ENCODE data around the gene SLC2A11.
"Not testable (repeated sequence)": the region's sequence is repeated elsewhere in the genome, so short reads cannot be mapped to it uniquely, and the experiment has no call there.

Gene SLC2A11

DNA sequence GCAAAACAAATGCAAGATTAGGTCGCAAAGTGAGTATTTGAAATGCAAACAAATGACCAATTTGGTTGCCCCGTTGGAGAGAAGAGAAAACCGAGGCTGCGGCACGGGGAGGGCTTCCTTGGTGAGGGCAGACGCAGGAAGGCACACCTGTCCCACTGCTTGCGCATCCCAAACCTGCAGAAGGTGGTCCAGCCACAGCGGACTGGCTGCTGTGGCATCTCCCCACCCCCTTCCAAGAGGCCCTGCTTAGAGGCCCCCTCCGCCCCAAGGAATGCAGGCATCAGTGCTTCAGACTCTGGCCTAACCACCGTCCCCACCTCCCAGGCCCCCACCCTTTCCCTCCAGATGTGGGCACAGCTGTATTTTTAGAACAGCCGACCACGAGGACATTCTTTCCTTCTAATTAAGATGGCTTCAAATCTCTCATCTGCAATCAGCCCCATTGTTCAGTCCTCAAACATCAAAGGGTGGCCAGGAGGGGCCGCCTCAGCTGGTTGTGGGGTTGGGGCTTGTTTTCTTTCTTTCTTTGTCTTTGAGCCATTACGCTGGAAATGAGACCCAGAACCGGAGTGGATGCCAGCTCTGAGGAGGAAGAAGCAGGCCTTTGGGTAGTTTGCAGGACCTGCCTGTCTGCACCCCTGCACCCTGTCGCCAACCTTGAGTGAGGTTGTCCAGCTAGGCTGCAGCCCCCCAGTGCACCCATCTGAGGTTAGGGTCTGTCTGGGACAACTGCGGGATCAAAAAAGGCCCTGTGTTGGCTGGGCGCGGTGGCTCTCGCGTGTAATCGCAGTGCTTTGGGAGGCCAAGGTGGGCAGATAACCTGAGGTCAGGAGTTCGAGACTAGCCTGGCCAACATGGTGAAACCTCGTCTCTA, 9.4 kb upstream of the SLC2A11 start:
- WGBS, 2 experiments (ENCODE audit: insufficient coverage in 2 of 2): 64 to 65% methylated on average over 17 of the region's 24 CpGs
- H3K9me3 ChIP-seq (ENCODE audit: control insufficient read depth, low read length): no peaks in the 10 kb centered on the region
- H3K4me1 ChIP-seq (ENCODE audit: control insufficient read depth, insufficient read depth, low read length, poor library complexity, severe bottlenecking): peaks cover 36% of the 10 kb centered on the region
- H3K4me3 ChIP-seq (ENCODE audit: extremely low read depth, insufficient read depth, low read length, poor library complexity, severe bottlenecking): no peak overlapping the region
- H3K27ac ChIP-seq (ENCODE audit: low read depth, low read length, severe bottlenecking): no peak overlapping the region
- no peaks in the 10 kb centered on the region for H3K36me3 ChIP-seq (ENCODE audit: control insufficient read depth, insufficient read depth, low read length)

DNA sequence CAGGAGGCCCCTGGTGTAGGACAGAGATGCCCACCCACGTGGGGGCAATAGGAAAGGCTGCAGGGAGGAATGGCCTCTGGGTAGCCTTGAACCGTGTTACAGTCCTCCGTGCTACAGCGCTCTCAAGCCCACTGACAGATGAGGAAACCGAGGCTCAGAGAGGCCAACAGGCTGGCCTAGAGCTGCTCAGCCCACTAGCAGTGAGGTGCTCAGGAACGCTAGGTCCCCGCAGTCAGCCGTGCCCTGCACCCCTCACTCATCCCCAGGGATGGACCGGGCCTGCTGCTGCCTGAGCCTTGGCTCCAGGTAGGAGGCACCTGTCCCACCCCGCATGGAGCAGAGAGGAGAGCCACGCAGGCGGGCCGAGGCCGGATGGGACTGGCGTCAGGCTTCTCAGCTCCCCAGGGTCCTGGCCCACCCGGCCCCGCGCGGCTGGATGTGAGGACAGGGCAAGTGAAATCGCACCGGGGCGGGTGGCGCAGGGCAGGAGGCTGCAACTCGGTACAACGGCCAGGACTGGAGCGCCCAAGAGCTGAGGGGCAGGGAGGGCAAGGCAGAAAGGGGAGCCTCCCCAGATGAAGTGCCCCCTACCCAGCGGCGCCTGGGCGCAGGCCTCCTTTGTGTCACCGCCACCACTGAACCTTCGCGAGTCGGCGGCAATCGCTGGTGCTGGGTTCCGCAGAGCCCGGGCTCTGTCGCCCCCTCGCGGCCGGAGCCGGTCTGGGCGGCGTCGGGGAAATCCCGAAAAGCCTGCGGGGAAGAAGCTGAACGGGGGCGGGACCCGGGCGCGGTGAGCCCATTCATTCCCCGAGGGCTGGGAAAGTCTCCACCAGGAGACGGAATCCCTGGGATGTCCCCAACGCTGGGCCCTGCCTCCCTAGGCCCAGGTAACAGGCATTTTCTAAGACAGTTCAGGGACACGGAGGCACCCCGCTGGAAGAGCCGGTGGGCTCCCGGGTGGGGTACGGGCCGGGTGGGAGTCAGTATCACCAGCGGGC, 8.4 kb upstream of the SLC2A11 start:
- H3K4me1 ChIP-seq (ENCODE audit: control insufficient read depth, insufficient read depth, low read length, poor library complexity, severe bottlenecking): peaks cover 34% of the 10 kb centered on the region
- H3K4me3 ChIP-seq (ENCODE audit: extremely low read depth, insufficient read depth, low read length, poor library complexity, severe bottlenecking): no peak overlapping the region
- H3K27ac ChIP-seq (ENCODE audit: low read depth, low read length, severe bottlenecking): no peak overlapping the region
- no peaks in the 10 kb centered on the region for H3K36me3 ChIP-seq (ENCODE audit: control insufficient read depth, insufficient read depth, low read length)
- 30 to 31% methylated on average over 53 to 54 of the region's 62 CpGs for WGBS, 2 experiments (ENCODE audit: insufficient coverage in 2 of 2)
- H3K9me3 ChIP-seq (ENCODE audit: control insufficient read depth, low read length): no peaks in the 10 kb centered on the region

DNA sequence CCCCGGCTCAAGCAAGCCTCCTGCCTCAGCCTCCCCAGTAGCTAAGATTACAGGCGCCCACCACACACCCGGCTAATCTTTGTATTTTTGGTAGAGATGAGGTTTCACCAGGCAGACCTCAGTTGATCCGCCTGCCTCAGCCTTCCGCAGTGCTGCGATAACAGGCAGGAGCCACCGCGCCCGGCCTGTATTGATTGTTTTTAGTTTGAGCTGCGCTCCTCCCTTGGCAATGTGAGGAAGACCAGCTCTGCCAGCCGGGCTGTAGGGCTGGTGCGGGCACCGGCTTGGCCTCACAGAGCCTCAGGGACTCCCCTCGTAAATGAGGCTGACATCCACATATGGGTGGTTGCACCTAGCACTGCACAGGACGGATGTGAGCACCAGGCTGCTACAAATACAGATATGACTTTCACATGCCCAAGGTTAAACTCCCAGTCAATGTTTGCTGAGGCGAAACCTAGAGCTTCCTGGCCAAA, 7.5 kb upstream of the SLC2A11 start:
- no peaks in the 10 kb centered on the region for H3K9me3 ChIP-seq (ENCODE audit: control insufficient read depth, low read length)
- no peaks in the 10 kb centered on the region for H3K36me3 ChIP-seq (ENCODE audit: control insufficient read depth, insufficient read depth, low read length)
- H3K4me1 ChIP-seq (ENCODE audit: control insufficient read depth, insufficient read depth, low read length, poor library complexity, severe bottlenecking): peaks cover 30% of the 10 kb centered on the region
- 86 to 91% methylated on average over 13 to 14 of the region's 16 CpGs for WGBS, 2 experiments (ENCODE audit: insufficient coverage in 2 of 2)
- no peak overlapping the region for H3K4me3 ChIP-seq (ENCODE audit: extremely low read depth, insufficient read depth, low read length, poor library complexity, severe bottlenecking)
- H3K27ac ChIP-seq (ENCODE audit: low read depth, low read length, severe bottlenecking): no peak overlapping the region

DNA sequence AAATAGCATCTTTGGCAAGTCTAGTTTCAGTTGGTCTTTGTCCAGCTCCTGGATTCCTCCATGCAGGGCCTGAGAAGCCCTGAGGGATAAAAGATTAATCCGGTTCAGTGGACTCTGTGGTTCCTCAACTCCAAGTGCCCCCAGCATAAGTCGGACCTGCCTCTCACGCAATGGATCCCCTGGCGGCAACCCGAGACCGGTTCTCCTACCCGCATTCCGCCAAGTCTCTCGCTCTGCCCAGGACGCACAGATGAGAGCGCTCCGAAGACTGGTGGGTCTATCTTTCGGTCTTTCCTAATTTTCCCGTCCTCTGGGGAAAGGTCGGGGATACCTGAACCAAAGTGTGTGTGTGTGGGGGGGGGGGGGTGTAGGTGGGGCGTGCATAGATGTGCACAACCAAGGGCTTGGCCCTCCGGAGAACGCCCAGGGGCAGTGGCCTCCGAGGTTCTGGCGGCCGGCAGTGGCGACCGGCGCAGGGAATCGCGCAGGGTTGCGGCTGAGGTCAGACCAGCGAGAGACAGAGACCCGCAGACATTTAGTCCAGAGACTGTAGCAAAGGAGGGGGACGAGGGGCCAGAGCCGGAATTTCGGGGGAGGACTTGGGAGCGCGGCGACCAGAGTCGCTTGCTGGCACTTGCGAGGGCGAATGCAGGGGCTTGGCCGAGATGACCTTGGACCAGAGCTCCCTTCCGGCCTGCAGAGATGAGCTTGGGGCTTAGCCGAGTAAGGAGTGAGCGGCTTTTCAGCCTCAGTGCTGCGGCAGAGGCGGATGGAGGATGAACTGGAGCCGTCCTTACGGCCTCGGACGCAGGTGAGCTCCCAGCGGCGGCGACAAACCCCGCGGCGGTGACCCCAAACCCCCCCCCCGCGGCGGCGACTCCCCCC, 712 bp upstream of the SLC2A11 start:
- 3% methylated on average over 40 to 44 of the region's 58 CpGs for WGBS, 2 experiments (ENCODE audit: insufficient coverage in 2 of 2)
- H3K4me1 ChIP-seq (ENCODE audit: control insufficient read depth, insufficient read depth, low read length, poor library complexity, severe bottlenecking): no peaks in the 10 kb centered on the region
- no peaks in the 10 kb centered on the region for H3K9me3 ChIP-seq (ENCODE audit: control insufficient read depth, low read length)
- H3K27ac ChIP-seq (ENCODE audit: low read depth, low read length, severe bottlenecking): peak overlapping the region; percentile 81
- no peaks in the 10 kb centered on the region for H3K36me3 ChIP-seq (ENCODE audit: control insufficient read depth, insufficient read depth, low read length)
- H3K4me3 ChIP-seq (ENCODE audit: extremely low read depth, insufficient read depth, low read length, poor library complexity, severe bottlenecking): peak overlapping the region; percentile 71

DNA sequence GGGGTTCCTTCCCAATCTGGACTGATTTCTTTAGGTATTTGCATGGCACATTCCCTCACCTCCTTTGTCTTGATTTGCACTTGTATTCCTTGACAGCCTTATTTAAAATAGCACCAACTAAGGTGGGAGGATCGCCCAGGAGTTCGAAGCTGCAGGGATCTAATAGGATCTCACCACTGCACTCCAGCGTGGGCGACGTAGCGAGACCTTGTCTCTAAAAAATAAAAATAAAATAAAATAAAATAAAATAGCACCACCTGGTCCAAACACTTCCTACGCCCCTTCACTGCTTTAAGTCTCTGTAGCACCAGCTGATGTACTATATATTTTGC, 775 bp downstream of the SLC2A11 start:
- H3K4me3 ChIP-seq (ENCODE audit: extremely low read depth, insufficient read depth, low read length, poor library complexity, severe bottlenecking): peak overlapping the region; percentile 71
- no peaks in the 10 kb centered on the region for H3K9me3 ChIP-seq (ENCODE audit: control insufficient read depth, low read length)
- no peak overlapping the region for H3K27ac ChIP-seq (ENCODE audit: low read depth, low read length, severe bottlenecking)
- 17% methylated on average over 2 of the region's 7 CpGs; no CpG with 5 or more reads in 1 of the 2 experiments for WGBS, 2 experiments (ENCODE audit: insufficient coverage in 2 of 2)
- no peaks in the 10 kb centered on the region for H3K36me3 ChIP-seq (ENCODE audit: control insufficient read depth, insufficient read depth, low read length)
- H3K4me1 ChIP-seq (ENCODE audit: control insufficient read depth, insufficient read depth, low read length, poor library complexity, severe bottlenecking): no peaks in the 10 kb centered on the region

DNA sequence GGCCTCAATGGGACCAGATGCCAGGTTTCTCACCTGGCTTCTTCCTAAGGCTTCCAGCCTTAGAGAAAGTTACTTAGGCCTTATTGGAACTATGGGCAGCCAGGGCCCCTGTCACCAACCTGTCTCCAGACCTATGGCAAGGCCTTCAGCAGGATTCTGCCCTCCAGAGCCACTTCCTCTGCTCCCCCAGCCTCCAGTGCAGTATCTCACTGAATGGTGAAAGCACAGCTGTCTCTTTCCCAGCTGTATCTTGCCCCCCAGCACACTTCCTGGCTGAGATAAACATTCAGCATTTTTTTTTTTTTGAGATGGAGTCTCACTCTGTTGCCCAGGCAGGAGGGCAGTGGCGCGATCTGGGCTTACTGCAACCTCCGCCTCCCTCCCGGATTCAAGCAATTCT, 1.5 kb downstream of the SLC2A11 start:
- H3K9me3 ChIP-seq (ENCODE audit: control insufficient read depth, low read length): no peaks in the 10 kb centered on the region
- H3K4me1 ChIP-seq (ENCODE audit: control insufficient read depth, insufficient read depth, low read length, poor library complexity, severe bottlenecking): no peaks in the 10 kb centered on the region
- H3K36me3 ChIP-seq (ENCODE audit: control insufficient read depth, insufficient read depth, low read length): no peaks in the 10 kb centered on the region
- no peak overlapping the region for H3K4me3 ChIP-seq (ENCODE audit: extremely low read depth, insufficient read depth, low read length, poor library complexity, severe bottlenecking)
- no peak overlapping the region for H3K27ac ChIP-seq (ENCODE audit: low read depth, low read length, severe bottlenecking)
- 97 to 100% methylated on average over 4 of the region's 4 CpGs for WGBS, 2 experiments (ENCODE audit: insufficient coverage in 2 of 2)

DNA sequence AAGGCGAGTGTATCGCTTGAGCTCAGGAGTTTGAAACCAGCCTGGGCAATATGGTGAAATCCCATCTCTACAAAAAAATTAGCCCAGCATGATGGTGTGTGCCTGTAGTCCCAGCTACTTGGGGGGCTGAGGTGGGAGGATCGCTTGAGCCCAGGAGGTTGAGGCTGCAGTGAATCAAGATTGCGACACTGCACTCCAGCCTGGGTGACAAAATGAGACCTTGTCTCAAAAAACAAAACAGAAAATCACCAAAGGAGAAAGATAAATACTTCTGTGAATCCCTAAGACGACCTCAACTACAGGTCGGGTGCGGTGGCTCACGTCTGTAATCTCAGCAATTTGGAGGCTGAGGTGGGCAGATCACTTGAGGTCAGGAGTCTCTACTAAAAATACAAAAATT, 2.5 kb downstream of the SLC2A11 start:
- not testable (repeated sequence) for H3K36me3 ChIP-seq (ENCODE audit: control insufficient read depth, insufficient read depth, low read length); H3K9me3 ChIP-seq (ENCODE audit: control insufficient read depth, low read length); H3K4me3 ChIP-seq (ENCODE audit: extremely low read depth, insufficient read depth, low read length, poor library complexity, severe bottlenecking); H3K27ac ChIP-seq (ENCODE audit: low read depth, low read length, severe bottlenecking); H3K4me1 ChIP-seq (ENCODE audit: control insufficient read depth, insufficient read depth, low read length, poor library complexity, severe bottlenecking)
- 82 to 96% methylated on average over 5 to 6 of the region's 8 CpGs for WGBS, 2 experiments (ENCODE audit: insufficient coverage in 2 of 2)

DNA sequence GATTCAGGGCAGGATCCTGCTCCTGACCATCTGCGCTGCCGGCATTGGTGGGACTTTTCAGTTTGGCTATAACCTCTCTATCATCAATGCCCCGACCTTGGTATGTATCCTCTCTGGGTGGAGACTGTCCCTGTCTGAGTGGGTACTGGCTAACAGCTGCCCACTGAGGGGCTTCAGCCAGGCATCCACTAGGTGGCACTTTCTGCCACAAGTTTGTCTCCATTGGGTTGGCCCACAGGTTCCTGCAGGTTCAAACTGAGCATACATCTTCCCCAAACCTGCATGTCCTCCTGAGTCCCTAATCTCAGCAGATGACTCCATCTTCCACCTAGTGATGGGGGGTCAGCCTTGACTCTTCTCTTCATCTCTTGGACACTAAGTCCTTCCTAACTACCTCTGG, 4.4 kb downstream of the SLC2A11 start:
- H3K4me1 ChIP-seq (ENCODE audit: control insufficient read depth, insufficient read depth, low read length, poor library complexity, severe bottlenecking): no peaks in the 10 kb centered on the region
- WGBS, 2 experiments (ENCODE audit: insufficient coverage in 2 of 2): 57 to 71% methylated on average over 1 of the region's 3 CpGs
- no peaks in the 10 kb centered on the region for H3K9me3 ChIP-seq (ENCODE audit: control insufficient read depth, low read length)
- no peak overlapping the region for H3K27ac ChIP-seq (ENCODE audit: low read depth, low read length, severe bottlenecking)
- H3K4me3 ChIP-seq (ENCODE audit: extremely low read depth, insufficient read depth, low read length, poor library complexity, severe bottlenecking): no peak overlapping the region
- H3K36me3 ChIP-seq (ENCODE audit: control insufficient read depth, insufficient read depth, low read length): no peaks in the 10 kb centered on the region

DNA sequence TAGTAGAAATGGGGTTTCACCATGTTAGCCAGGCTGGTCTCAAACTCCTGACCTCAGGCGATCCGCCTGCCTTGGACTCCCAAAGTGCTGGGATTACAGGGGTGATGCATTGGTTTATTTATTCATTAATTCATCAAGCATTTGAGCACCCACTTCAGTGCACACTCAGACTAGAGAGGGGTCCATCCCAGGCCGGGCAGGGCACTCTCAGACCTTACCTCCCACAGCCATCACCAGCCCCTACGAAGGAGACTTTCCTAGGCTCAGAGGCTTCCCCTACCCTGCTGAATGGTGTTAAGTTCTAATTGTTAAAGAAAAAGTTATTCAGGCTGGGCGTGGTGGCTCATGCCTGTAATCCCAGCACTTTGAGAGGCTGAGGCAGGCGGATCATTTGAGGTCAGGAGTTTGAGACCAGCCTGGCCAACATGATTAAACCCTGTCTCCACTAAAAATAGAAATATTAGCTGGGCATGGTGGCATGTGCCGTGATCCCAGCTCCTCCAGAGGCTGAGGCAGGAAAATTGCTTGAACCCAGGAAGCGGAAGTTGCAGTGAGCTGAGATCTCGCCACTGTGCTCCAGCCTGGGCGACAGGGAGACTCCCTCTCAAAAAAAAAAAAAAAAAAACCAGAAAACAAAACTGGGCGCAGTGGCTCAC, 7.0 kb downstream of the SLC2A11 start:
- 81 to 86% methylated on average over 5 of the region's 11 CpGs for WGBS, 2 experiments (ENCODE audit: insufficient coverage in 2 of 2)
- H3K9me3 ChIP-seq (ENCODE audit: control insufficient read depth, low read length); H3K27ac ChIP-seq (ENCODE audit: low read depth, low read length, severe bottlenecking); H3K4me3 ChIP-seq (ENCODE audit: extremely low read depth, insufficient read depth, low read length, poor library complexity, severe bottlenecking); H3K4me1 ChIP-seq (ENCODE audit: control insufficient read depth, insufficient read depth, low read length, poor library complexity, severe bottlenecking): not testable (repeated sequence)
- peaks cover 24% of the 10 kb centered on the region for H3K36me3 ChIP-seq (ENCODE audit: control insufficient read depth, insufficient read depth, low read length)

DNA sequence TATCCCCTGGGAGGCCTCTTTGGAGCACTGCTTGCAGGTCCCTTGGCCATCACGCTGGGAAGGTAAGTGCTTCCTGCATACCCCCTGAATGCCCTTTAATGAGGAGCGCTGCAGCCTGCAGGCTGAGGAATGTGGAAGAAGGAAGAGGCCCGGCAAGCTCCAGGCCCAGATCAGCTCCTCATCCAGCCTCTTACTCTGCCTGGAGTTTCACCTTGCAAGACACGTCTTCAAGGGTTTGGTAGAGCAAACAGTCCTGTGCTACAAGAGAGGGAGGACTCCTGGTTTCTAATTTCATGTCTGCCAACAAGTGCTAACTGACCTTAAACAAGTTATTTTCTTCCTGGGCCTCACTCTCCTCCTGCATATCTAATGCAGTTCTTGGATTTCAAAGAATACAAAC, 10.9 kb downstream of the SLC2A11 start:
- Histone ChIP-seq H3K4me3 (ENCODE audit: extremely low read depth, insufficient read depth, low read length, poor library complexity, severe bottlenecking) (no peak overlapping the region), H3K36me3 (ENCODE audit: control insufficient read depth, insufficient read depth, low read length) (peaks cover 27% of the 10 kb centered on the region), H3K9me3 (ENCODE audit: control insufficient read depth, low read length) (no peaks in the 10 kb centered on the region), H3K27ac (ENCODE audit: low read depth, low read length, severe bottlenecking) (no peak overlapping the region), H3K4me1 (ENCODE audit: control insufficient read depth, insufficient read depth, low read length, poor library complexity, severe bottlenecking) (no peaks in the 10 kb centered on the region)
- WGBS, 2 experiments (ENCODE audit: insufficient coverage in 2 of 2): 80 to 100% methylated on average over 1 to 4 of the region's 4 CpGs

Data from mesodermal cell (in vitro differentiated cells).